Measurements from ENCODE around the gene FASTKD3. TPM values are rescaled to one million over a fixed set of nuclear protein-coding genes. Genes with fewer than 3 reads are reported as not detected.
A peak's percentile ranks its signal among the peaks of the same experiment; 100 is the strongest.

The FASTKD3 gene
- total RNA-seq, 1 donor from 2014 or later, result 7.4 TPM

GRCh38 chr5:7902666-7903625, 34.1 kb upstream of the FASTKD3 start:
- Mint-ChIP-seq H3K4me3 (ENCODE audit: unreplicated experiment) (no peak overlapping the region), H3K27ac (ENCODE audit: unreplicated experiment) (no peak overlapping the region), H3K9me3 (ENCODE audit: unreplicated experiment) (peaks cover 5% of the 10 kb centered on the region), H3K4me1 (ENCODE audit: low read depth, unreplicated experiment) (no peaks in the 10 kb centered on the region), H3K27me3 (ENCODE audit: unreplicated experiment) (no peaks in the 10 kb centered on the region), H3K36me3 (ENCODE audit: unreplicated experiment) (peaks cover 21% of the 10 kb centered on the region)
- DNase-seq, result no peak
- TF ChIP-seq, protein P1, sequence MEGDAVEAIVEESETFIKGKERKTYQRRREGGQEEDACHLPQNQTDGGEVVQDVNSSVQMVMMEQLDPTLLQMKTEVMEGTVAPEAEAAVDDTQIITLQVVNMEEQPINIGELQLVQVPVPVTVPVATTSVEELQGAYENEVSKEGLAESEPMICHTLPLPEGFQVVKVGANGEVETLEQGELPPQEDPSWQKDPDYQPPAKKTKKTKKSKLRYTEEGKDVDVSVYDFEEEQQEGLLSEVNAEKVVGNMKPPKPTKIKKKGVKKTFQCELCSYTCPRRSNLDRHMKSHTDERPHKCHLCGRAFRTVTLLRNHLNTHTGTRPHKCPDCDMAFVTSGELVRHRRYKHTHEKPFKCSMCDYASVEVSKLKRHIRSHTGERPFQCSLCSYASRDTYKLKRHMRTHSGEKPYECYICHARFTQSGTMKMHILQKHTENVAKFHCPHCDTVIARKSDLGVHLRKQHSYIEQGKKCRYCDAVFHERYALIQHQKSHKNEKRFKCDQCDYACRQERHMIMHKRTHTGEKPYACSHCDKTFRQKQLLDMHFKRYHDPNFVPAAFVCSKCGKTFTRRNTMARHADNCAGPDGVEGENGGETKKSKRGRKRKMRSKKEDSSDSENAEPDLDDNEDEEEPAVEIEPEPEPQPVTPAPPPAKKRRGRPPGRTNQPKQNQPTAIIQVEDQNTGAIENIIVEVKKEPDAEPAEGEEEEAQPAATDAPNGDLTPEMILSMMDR (IDR thresholded peaks at IDR 0.05; ENCODE audit: partially characterized antibody, unreplicated experiment), result no peak

GRCh38 chr5:7902201-7902600, 33.4 kb upstream of the FASTKD3 start:
- no peak overlapping the region for H3K27ac Mint-ChIP-seq (ENCODE audit: unreplicated experiment)
- no peaks in the 10 kb centered on the region for H3K4me1 Mint-ChIP-seq (ENCODE audit: low read depth, unreplicated experiment)
- no peak overlapping the region for H3K4me3 Mint-ChIP-seq (ENCODE audit: unreplicated experiment)
- peaks cover 5% of the 10 kb centered on the region for H3K9me3 Mint-ChIP-seq (ENCODE audit: unreplicated experiment)
- TF ChIP-seq, protein P1 (IDR thresholded peaks at IDR 0.05; ENCODE audit: partially characterized antibody, unreplicated experiment), result no peak
- DNase-seq, result no peak
- peaks cover 15% of the 10 kb centered on the region for H3K36me3 Mint-ChIP-seq (ENCODE audit: unreplicated experiment)
- H3K27me3 Mint-ChIP-seq (ENCODE audit: unreplicated experiment), result no peaks in the 10 kb centered on the region

GRCh38 chr5:7897014-7897600, 28.3 kb upstream of the FASTKD3 start:
- H3K27me3 Mint-ChIP-seq (ENCODE audit: unreplicated experiment), result peaks cover 2% of the 10 kb centered on the region
- no peaks in the 10 kb centered on the region for H3K9me3 Mint-ChIP-seq (ENCODE audit: unreplicated experiment)
- no peak overlapping the region for H3K27ac Mint-ChIP-seq (ENCODE audit: unreplicated experiment)
- peaks cover 5% of the 10 kb centered on the region for H3K36me3 Mint-ChIP-seq (ENCODE audit: unreplicated experiment)
- no peak overlapping the region for H3K4me3 Mint-ChIP-seq (ENCODE audit: unreplicated experiment)
- H3K4me1 Mint-ChIP-seq (ENCODE audit: low read depth, unreplicated experiment), result peaks cover 3% of the 10 kb centered on the region
- TF ChIP-seq, protein P1 (IDR thresholded peaks at IDR 0.05; ENCODE audit: partially characterized antibody, unreplicated experiment), result peak; percentile 32
- peak; percentile 46 for DNase-seq

DNA sequence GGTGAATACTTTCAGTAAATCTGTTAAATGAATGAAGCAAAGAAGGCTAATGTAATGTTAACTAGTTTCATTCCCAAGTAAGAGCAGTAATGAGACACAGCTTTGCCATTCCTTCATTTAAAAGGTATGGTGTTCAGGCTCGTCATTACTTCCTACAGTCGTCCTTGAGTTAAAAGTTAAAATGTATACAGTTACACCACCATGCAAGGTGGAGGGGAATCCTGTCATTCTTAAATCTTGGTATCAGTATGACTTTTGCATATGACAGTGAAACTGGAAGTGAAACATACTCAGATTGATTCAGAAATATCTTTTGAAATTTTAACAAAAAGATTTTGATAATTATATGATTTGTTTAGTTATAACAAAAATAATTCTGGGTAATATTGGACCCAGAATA, 26.0 kb upstream of the FASTKD3 start:
- no peak overlapping the region for H3K4me3 Mint-ChIP-seq (ENCODE audit: unreplicated experiment)
- H3K9me3 Mint-ChIP-seq (ENCODE audit: unreplicated experiment), result no peaks in the 10 kb centered on the region
- no peak for DNase-seq
- peaks cover 3% of the 10 kb centered on the region for H3K4me1 Mint-ChIP-seq (ENCODE audit: low read depth, unreplicated experiment)
- TF ChIP-seq, protein P1 (IDR thresholded peaks at IDR 0.05; ENCODE audit: partially characterized antibody, unreplicated experiment), result no peak
- peaks cover 2% of the 10 kb centered on the region for H3K27me3 Mint-ChIP-seq (ENCODE audit: unreplicated experiment)
- H3K36me3 Mint-ChIP-seq (ENCODE audit: unreplicated experiment), result peaks cover 5% of the 10 kb centered on the region
- no peak overlapping the region for H3K27ac Mint-ChIP-seq (ENCODE audit: unreplicated experiment)

GRCh38 chr5:7894439-7894838, 25.6 kb upstream of the FASTKD3 start:
- no peak overlapping the region for H3K4me3 Mint-ChIP-seq (ENCODE audit: unreplicated experiment)
- H3K27me3 Mint-ChIP-seq (ENCODE audit: unreplicated experiment), result peaks cover 2% of the 10 kb centered on the region
- TF ChIP-seq, protein P1 (IDR thresholded peaks at IDR 0.05; ENCODE audit: partially characterized antibody, unreplicated experiment), result no peak
- no peaks in the 10 kb centered on the region for H3K9me3 Mint-ChIP-seq (ENCODE audit: unreplicated experiment)
- peaks cover 5% of the 10 kb centered on the region for H3K36me3 Mint-ChIP-seq (ENCODE audit: unreplicated experiment)
- DNase-seq, result no peak
- H3K27ac Mint-ChIP-seq (ENCODE audit: unreplicated experiment), result peak overlapping the region; percentile 60
- H3K4me1 Mint-ChIP-seq (ENCODE audit: low read depth, unreplicated experiment), result peaks cover 3% of the 10 kb centered on the region
